T-helper 2 cell (primary cell): ENCODE results near the gene TBR1.

Source experiments
- DNase-seq, 5 experiments: peaks; one replicate each; pipeline versions ENCODE4 v3.0.0 to v3.0.0-alpha.2; 2012 to 2022

Gene TBR1

GRCh38 chr2:161430386-161430785 is 14.3 kb downstream of the TBR1 start:
- no peak for DNase-seq

- DNase-seq = no peak
Observed at GRCh38 chr2:161432107-161432506, 16.0 kb downstream of the TBR1 start.

GRCh38 chr2:161434118-161434517 is 18.0 kb downstream of the TBR1 start:
- DNase-seq = no peak

GRCh38 chr2:161436411-161436810 is 20.3 kb downstream of the TBR1 start:
- no peak for DNase-seq

- no peak for DNase-seq
Observed at GRCh38 chr2:161438598-161438997, 22.5 kb downstream of the TBR1 start.

GRCh38 chr2:161445097-161445496 is 29.0 kb downstream of the TBR1 start:
- DNase-seq = no peak

- no peak for DNase-seq
Observed at GRCh38 chr2:161448431-161448830, 32.3 kb downstream of the TBR1 start.

GRCh38 chr2:161471631-161472030 is 55.5 kb downstream of the TBR1 start:
- no peak for DNase-seq

- no peak for DNase-seq
Observed at GRCh38 chr2:161474920-161475319, 58.8 kb downstream of the TBR1 start.
